DMS53 treated with DMSO at 0.1 percent for 48 hours (cell line): ENCODE data around the gene PPP3R2.
"Not testable (repeated sequence)": the region's sequence is repeated elsewhere in the genome, so short reads cannot be mapped to it uniquely, and the experiment has no call there.

ENCODE experiments used
- DNase-seq: peaks from one replicate; lab custom pipeline; 2025; ENCODE audit not compliant: unreplicated experiment; lab: John Stamatoyannopoulos, UW

Gene PPP3R2

GRCh38 chr9:101590074-101590473 is 4.7 kb downstream of the PPP3R2 start:
- DNase-seq: not testable (repeated sequence)

GRCh38 chr9:101587332-101588043 is 7.3 kb downstream of the PPP3R2 start:
- DNase-seq: no peak

- DNase-seq: no peak
Observed at GRCh38 chr9:101586651-101587050, 8.1 kb downstream of the PPP3R2 start.

- DNase-seq: no peak
Observed at GRCh38 chr9:101585740-101586139, 9.0 kb downstream of the PPP3R2 start.

- DNase-seq: no peak
Observed at GRCh38 chr9:101582553-101582952, 12.2 kb downstream of the PPP3R2 start.

- DNase-seq: no peak
Observed at GRCh38 chr9:101579711-101580545, 14.8 kb downstream of the PPP3R2 start.

GRCh38 chr9:101578378-101578777 is 16.4 kb downstream of the PPP3R2 start:
- no peak for DNase-seq

GRCh38 chr9:101574731-101575333 is 19.9 kb downstream of the PPP3R2 start:
- no peak for DNase-seq

- DNase-seq: no peak
Observed at GRCh38 chr9:101572316-101572715, 22.5 kb downstream of the PPP3R2 start.

- DNase-seq: no peak
Observed at GRCh38 chr9:101571114-101571513, 23.7 kb downstream of the PPP3R2 start.

- no peak for DNase-seq
Observed at GRCh38 chr9:101569741-101570501, 24.8 kb downstream of the PPP3R2 start.

GRCh38 chr9:101567725-101568350 is 26.9 kb downstream of the PPP3R2 start:
- no peak for DNase-seq

- no peak for DNase-seq
Observed at GRCh38 chr9:101566904-101567724, 27.7 kb downstream of the PPP3R2 start.

- no peak for DNase-seq
Observed at GRCh38 chr9:101564252-101564651, 30.5 kb downstream of the PPP3R2 start.

GRCh38 chr9:101562966-101563365 is 31.8 kb downstream of the PPP3R2 start:
- DNase-seq: no peak

GRCh38 chr9:101561740-101562139 is 33.0 kb downstream of the PPP3R2 start:
- DNase-seq: no peak

- not testable (repeated sequence) for DNase-seq
Observed at GRCh38 chr9:101549472-101550098, 45.2 kb downstream of the PPP3R2 start.

GRCh38 chr9:101543098-101543735 is 51.6 kb downstream of the PPP3R2 start:
- no peak for DNase-seq
